H1 (cell line): ENCODE measurements around the gene LRIT2. TPM values are rescaled to one million over a fixed set of nuclear protein-coding genes. Genes with fewer than 3 reads are reported as not detected.

Experiments used
- CEBPB ChIP-seq: IDR thresholded peaks from 2 replicates; pipeline ENCODE4 v1.6.1; 2012; ENCODE audit warnings: low read depth, low read length
- GTF2F1 ChIP-seq: IDR thresholded peaks from 2 replicates; pipeline ENCODE4 v1.6.1; 2012; ENCODE audit warnings: low read depth, low read length, improper control_type of control experiment, borderline replicate concordance
- MAFK ChIP-seq: IDR thresholded peaks from 2 replicates; pipeline ENCODE4 v1.6.1; 2012; ENCODE audit warnings: low read depth, mild to moderate bottlenecking, improper control_type of control experiment, low read length
- NRF1 ChIP-seq: IDR thresholded peaks from 2 replicates; pipeline ENCODE4 v1.6.1; 2011; ENCODE audit warnings: mild to moderate bottlenecking, low read depth, low read length, improper control_type of control experiment
- POLR2A ChIP-seq, 2 experiments: IDR thresholded peaks; 1 replicate in 1 of 2; 2 replicates in 1 of 2; pipeline ENCODE4 v1.6.1; 2011; ENCODE audit warnings: low read depth in 2 of 2, low read length in 2 of 2, mild to moderate bottlenecking in 2 of 2; ENCODE audit errors: control extremely low read depth in 1 of 2
- SIRT6 ChIP-seq: IDR thresholded peaks from one replicate; pipeline ENCODE4 v1.7.1; 2012; ENCODE audit warnings: low read length, inconsistent platforms
- SRF ChIP-seq: IDR thresholded peaks from 2 replicates; pipeline ENCODE4 v1.6.1; 2011; ENCODE audit warnings: mild to moderate bottlenecking, low read depth, low read length, moderate library complexity
- polyA plus RNA-seq, 7 experiments: library from polyadenylated mRNA; depleted of rRNA in 3 of 7; stranded (reverse) in 5 of 7; unstranded in 2 of 7; fragments of >200 nt in 5 of 7; fragments of 200-250 nt in 2 of 7; gene quantifications; 1 replicate in 5 of 7; 2 replicates in 1 of 7; 4 replicates in 1 of 7; pipeline versions ENCODE4 v1.2.1 to v1.2.3, GENCODE V29; 2011 to 2013; ENCODE audit warnings: missing spikeins in 2 of 7, mixed read lengths in 2 of 7
- total RNA-seq: library from RNA; stranded (reverse); fragmentation: NEBNext Ultra II Directional; extraction: Animal tissue kit (Norgen Biotek cat#: 25700); gene quantifications from 2 replicates; pipeline ENCODE4 v1.2.1, GENCODE V29; 2021

The LRIT2 gene
- total and polyA plus RNA-seq, 2 of the 8 experiments (the other 6 are each of a cell fraction or from before 2014, with no cell fraction given), result not detected

DNA sequence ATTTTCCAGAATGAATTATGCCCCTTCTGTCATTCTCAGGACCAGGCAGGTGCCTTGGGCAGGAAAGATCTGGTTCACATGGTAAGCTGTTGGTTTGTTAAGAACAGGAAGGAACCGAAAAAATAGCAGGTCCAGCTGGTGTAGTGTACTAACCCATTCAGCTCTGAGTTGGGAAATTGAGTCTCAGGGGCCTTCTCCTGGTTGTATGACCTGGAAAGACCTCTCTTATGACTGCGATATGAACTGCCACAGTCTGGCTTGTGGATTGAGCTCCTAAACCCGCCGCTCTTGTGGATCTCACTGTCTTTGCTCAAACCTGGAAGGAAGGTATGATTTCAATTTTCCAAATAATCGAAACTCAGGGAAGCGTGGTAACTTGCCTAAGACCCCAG, 11.5 kb upstream of the LRIT2 start (continued):
- TF ChIP-seq SRF, result no peak
- no peak for TF ChIP-seq SIRT6
- no peak for TF ChIP-seq NRF1
- no peak for TF ChIP-seq MAFK
- no peak for TF ChIP-seq POLR2A (IDR thresholded peaks at IDR 0.05; ENCODE audit: control extremely low read depth in 1 of 2, low read depth in 2 of 2, low read length in 2 of 2)
- no peak for TF ChIP-seq CEBPB
- no peak for TF ChIP-seq GTF2F1
